Stomach (tissue), 4 donors: ENCODE measurements around the gene KCNG2.

Experiments
- CTCF ChIP-seq, 7 experiments: fragments of 450-650 bp in 4 of 7; fragments of 200-600 bp in 3 of 7; sonication (generic) in 3 of 7; IDR thresholded peaks; one replicate each; pipeline ENCODE4 v1.5.1; 2016 to 2019; ENCODE audit warnings: antibody characterized with exemption in 7 of 7, control low read depth in 2 of 7, mild to moderate bottlenecking in 1 of 7
- EP300 ChIP-seq: sonication (generic); formaldehyde crosslinking; IDR thresholded peaks from one replicate; pipeline ENCODE4 v1.6.1; 2017; ENCODE audit warnings: antibody characterized with exemption
- POLR2A ChIP-seq, 4 donors: fragments of 450-650 bp; IDR thresholded peaks; one replicate each; pipeline ENCODE4 v1.6.1; 2016; ENCODE audit warnings: antibody characterized with exemption in 4 of 4, control low read depth in 2 of 4, mild to moderate bottlenecking in 1 of 4, moderate library complexity in 1 of 4
- POLR2AphosphoS5 ChIP-seq, 3 donors: sonication (generic); formaldehyde crosslinking; IDR thresholded peaks; one replicate each; pipeline ENCODE4 v1.6.1; 2016; ENCODE audit warnings: antibody characterized with exemption in 3 of 3

- TF ChIP-seq POLR2A (IDR thresholded peaks at IDR 0.05) (no peak), POLR2AphosphoS5 (IDR thresholded peaks at IDR 0.05) (no peak), CTCF (IDR thresholded peaks at IDR 0.05) (no peak), EP300 (no peak)
Measured at GRCh38 chr18:79898952-79899608, 101.3 kb downstream of the KCNG2 start.
